ENCODE results near the gene NUDT2. TPM values are rescaled to one million over a fixed set of nuclear protein-coding genes. Genes with fewer than 3 reads are reported as not detected.

Gene NUDT2
- total and polyA plus RNA-seq, 9 donors, result 14.8 to 61.4 (median 25.0) TPM

DNA sequence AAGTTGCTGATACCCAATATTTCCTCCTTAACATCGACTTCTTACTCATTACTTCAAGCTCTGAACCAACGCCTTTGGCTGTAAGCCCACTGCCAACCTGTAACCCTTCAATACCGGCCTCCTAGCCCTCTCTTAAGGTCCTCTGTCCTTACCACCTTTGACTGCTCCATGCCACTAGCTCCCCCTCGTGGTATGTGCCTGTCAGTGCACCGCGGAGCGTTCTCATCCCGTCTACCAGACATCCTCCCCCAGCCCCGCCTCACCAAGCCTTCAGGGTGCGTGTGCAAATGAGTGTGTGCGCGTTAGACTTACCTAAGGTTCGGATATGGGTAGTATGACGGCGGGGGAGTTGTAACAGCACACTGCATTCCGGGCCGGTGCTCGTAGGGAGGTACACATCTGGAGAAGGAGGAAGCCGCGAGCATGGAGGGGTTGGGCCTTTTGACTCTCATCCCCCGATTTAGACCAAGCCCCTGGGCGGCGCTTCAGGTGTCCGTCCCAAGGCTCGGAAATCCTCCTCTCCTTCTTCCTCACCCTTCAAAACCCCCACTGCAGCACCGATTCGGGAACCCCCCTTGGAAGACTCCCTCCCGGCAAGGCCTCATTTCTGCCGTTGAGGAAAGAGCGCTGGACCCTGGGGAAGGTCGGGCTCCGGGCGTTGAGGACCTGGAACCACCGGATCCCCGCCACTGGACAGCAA is 50.1 kb downstream of the NUDT2 start:
- H3K27me3 ChIP-seq, result no peaks in the 10 kb centered on the region
- H3K4me1 ChIP-seq (ENCODE audit: insufficient read depth), result peaks cover 14% of the 10 kb centered on the region
- no peak overlapping the region for H3K4me3 ChIP-seq
- no peak overlapping the region for H3K27ac ChIP-seq
- WGBS, 3 donors, result 6 to 7% (median 6%) methylated on average over 35 of the region's 35 CpGs
- TF ChIP-seq, protein P1, sequence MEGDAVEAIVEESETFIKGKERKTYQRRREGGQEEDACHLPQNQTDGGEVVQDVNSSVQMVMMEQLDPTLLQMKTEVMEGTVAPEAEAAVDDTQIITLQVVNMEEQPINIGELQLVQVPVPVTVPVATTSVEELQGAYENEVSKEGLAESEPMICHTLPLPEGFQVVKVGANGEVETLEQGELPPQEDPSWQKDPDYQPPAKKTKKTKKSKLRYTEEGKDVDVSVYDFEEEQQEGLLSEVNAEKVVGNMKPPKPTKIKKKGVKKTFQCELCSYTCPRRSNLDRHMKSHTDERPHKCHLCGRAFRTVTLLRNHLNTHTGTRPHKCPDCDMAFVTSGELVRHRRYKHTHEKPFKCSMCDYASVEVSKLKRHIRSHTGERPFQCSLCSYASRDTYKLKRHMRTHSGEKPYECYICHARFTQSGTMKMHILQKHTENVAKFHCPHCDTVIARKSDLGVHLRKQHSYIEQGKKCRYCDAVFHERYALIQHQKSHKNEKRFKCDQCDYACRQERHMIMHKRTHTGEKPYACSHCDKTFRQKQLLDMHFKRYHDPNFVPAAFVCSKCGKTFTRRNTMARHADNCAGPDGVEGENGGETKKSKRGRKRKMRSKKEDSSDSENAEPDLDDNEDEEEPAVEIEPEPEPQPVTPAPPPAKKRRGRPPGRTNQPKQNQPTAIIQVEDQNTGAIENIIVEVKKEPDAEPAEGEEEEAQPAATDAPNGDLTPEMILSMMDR (IDR thresholded peaks at IDR 0.05), result peak; percentile 53 to 79 (median 63)
- no peak for TF ChIP-seq POLR2A (IDR thresholded peaks at IDR 0.05)
- intact Hi-C loops (cut with DNase I), result loop anchor here in 2 of 4 donors (2.0 to 5.0 kb wide), 2 partner anchors 47 kb away; no protein-coding TSS in a partner anchor
- H3K36me3 ChIP-seq, result no peaks in the 10 kb centered on the region
- no peaks in the 10 kb centered on the region for H3K9me3 ChIP-seq
- DNase-seq, result peak; percentile 69 to 85 (median 79)

DNA sequence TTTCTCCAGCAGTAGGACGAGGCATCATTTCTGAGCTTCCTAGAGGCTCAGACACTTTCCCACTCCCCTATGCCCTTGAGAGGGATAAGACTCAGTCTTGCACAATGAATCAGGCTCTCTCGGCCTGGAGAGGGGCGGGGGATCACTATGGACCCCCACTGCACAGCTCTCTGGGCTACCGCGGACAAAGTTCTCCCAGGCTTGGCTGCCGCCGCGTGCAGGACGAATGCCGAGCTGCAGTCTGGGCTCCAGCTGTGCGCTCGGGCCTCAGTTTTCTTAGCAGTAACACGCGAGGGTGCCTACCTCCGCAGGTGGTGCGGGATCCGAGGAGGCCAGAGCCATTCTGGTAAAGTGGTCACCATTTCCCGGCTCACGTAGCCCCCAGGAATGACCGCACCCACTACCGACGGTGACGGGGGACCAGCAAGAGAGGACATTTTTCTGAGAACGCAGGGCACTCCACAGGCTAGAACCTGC is 50.7 kb downstream of the NUDT2 start:
- no peak for DNase-seq
- Histone ChIP-seq H3K27ac (no peak overlapping the region), H3K27me3 (no peaks in the 10 kb centered on the region), H3K36me3 (no peaks in the 10 kb centered on the region), H3K4me3 (peak overlapping the region; percentile 44), H3K9me3 (no peaks in the 10 kb centered on the region), H3K4me1 (ENCODE audit: insufficient read depth) (peaks cover 14% of the 10 kb centered on the region)
- intact Hi-C loops (cut with DNase I), result no loop called here
- TF ChIP-seq EP300 (IDR thresholded peaks at IDR 0.05) (no peak), POLR2A (IDR thresholded peaks at IDR 0.05) (no peak)
- TF ChIP-seq, protein P1 (IDR thresholded peaks at IDR 0.05), result no peak
- WGBS, 3 donors, result 20 to 34% (median 29%) methylated on average over 24 of the region's 24 CpGs

DNA sequence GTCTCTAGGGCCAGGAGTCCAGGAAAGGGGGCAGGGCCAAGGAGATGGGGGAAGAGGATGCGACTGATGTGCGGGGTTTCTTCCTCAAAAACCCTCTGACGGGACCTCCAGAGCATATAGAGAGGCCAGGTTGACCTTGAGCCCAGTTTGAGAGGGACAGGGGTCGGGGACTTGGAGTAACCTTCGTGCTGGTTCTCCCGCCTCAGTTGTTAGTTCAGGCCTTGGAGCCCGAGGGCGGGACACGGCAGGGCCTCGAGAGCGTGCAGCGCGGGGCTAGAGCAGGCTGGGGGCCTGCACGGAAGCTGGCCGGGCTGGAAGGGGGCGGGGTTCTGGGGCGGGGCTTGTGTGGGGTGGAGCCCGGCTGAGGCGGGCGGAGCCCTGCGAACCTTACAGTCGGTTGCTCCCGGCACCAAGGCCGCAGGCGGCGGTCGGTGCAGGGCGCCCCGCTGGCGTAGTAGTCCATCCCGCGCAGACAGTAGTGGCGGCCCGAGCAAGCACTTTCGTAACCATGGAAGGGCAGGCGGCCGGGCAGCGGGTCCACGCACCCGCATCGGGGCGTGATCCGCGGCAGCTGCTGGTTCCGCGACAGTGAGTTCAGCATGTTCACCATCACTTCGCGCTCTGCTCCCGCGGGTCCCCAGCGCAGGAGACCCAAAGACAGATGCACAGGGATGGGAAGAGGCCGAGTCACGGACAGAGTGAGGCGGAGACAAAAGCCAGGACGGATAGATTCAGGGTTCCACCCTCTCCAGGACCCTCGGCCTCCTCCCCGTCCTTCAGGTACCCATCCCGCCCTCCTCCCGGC is 51.3 kb downstream of the NUDT2 start:
- 3 to 4% (median 3%) methylated on average over 36 to 59 of the region's 59 CpGs for WGBS, 3 donors
- H3K9me3 ChIP-seq, result no peaks in the 10 kb centered on the region
- peaks cover 14% of the 10 kb centered on the region for H3K4me1 ChIP-seq (ENCODE audit: insufficient read depth)
- H3K27ac ChIP-seq, result no peak overlapping the region
- H3K27me3 ChIP-seq, result no peaks in the 10 kb centered on the region
- H3K36me3 ChIP-seq, result no peaks in the 10 kb centered on the region
- TF ChIP-seq EP300 (IDR thresholded peaks at IDR 0.05), result no peak
- peak; percentile 20 for TF ChIP-seq POLR2A (IDR thresholded peaks at IDR 0.05)
- peak; percentile 64 to 81 (median 75) for DNase-seq
- H3K4me3 ChIP-seq, result peak overlapping the region; percentile 44
- intact Hi-C loops (cut with DNase I), result no loop called here

DNA sequence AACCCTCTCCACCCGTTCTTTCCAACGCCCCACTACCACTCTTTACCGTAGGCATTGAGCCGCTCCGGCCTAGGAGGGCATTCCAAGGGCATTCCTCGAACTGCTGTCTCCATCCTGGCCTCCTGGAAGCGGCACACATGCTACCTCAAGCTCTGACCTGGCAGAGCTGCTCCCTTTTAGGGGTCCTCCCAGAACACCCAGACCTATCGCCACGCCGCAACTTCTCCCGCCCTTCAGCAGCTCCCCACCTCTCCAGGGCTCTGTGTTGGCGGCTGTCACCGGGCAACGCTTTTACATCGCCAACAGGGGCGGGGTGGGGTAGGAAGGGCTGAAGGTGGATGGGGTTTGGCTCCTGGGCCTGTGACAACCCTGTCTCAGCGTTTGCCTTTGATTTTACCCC is 52.0 kb downstream of the NUDT2 start:
- peak in 1 of 5 donors; percentile 32 for DNase-seq
- 53 to 61% (median 56%) methylated on average over 17 of the region's 17 CpGs for WGBS, 3 donors
- Histone ChIP-seq H3K4me1 (ENCODE audit: insufficient read depth) (peaks cover 14% of the 10 kb centered on the region), H3K4me3 (peak overlapping the region; percentile 44), H3K27ac (no peak overlapping the region), H3K27me3 (no peaks in the 10 kb centered on the region), H3K9me3 (no peaks in the 10 kb centered on the region), H3K36me3 (no peaks in the 10 kb centered on the region)
- TF ChIP-seq, protein P1 (IDR thresholded peaks at IDR 0.05), result no peak
- TF ChIP-seq POLR2A (IDR thresholded peaks at IDR 0.05) (no peak), EP300 (IDR thresholded peaks at IDR 0.05) (no peak)
- intact Hi-C loops (cut with DNase I), result no loop called here

Data from ovary (tissue), 9 donors.